Mesendoderm (in vitro differentiated cells): ENCODE measurements around the gene SRGAP1.

Source experiments
- DNase-seq: peaks from one replicate; pipeline ENCODE4 v3.0.0; 2013
- H2AK5ac ChIP-seq: 2 replicates; pipeline ENCODE4 v1.6.1; 2013; ENCODE audit warnings: low read length, inconsistent platforms
- H2BK120ac ChIP-seq: 2 replicates; pipeline ENCODE4 v1.6.1; 2013; ENCODE audit warnings: low read depth, mild to moderate bottlenecking, low read length, moderate library complexity, mixed read lengths
- H2BK15ac ChIP-seq: replicated peaks from 2 replicates; pipeline ENCODE4 v1.6.1; 2013; ENCODE audit warnings: low read depth, mild to moderate bottlenecking, moderate library complexity
- H2BK5ac ChIP-seq: 2 replicates; pipeline ENCODE4 v1.6.1; 2013; ENCODE audit warnings: low read length, inconsistent platforms
- H3K18ac ChIP-seq: 2 replicates; pipeline ENCODE4 v1.6.1; 2013; ENCODE audit warnings: mild to moderate bottlenecking, low read length, mixed read lengths
- H3K23ac ChIP-seq: one replicate; pipeline ENCODE4 v1.6.1; 2013; ENCODE audit warnings: low read length
- H3K27ac ChIP-seq: 2 replicates; pipeline ENCODE4 v1.5.1; 2013; ENCODE audit warnings: low read depth, mild to moderate bottlenecking, inconsistent platforms, low read length, moderate library complexity
- H3K27me3 ChIP-seq: 2 replicates; pipeline ENCODE4 v1.6.1; 2013; ENCODE audit warnings: low read length, control low read depth, mild to moderate bottlenecking, inconsistent platforms; ENCODE audit not compliant: insufficient read depth, poor library complexity
- H3K36me3 ChIP-seq: 2 replicates; pipeline ENCODE4 v1.6.1; 2013; ENCODE audit warnings: low read length, inconsistent platforms; ENCODE audit not compliant: control insufficient read depth, insufficient read depth
- H3K4ac ChIP-seq: one replicate; pipeline ENCODE4 v1.6.1; 2013; ENCODE audit warnings: low read depth, mild to moderate bottlenecking, low read length, moderate library complexity
- H3K4me1 ChIP-seq: 2 replicates; pipeline ENCODE4 v1.6.1; 2013; ENCODE audit warnings: low read depth, low read length, inconsistent platforms; ENCODE audit not compliant: control insufficient read depth
- H3K4me2 ChIP-seq: 2 replicates; pipeline ENCODE4 v1.6.1; 2013; ENCODE audit warnings: low read length
- H3K4me3 ChIP-seq: 2 replicates; pipeline ENCODE4 v1.5.1; 2013; ENCODE audit warnings: mild to moderate bottlenecking, low read length
- H3K56ac ChIP-seq: one replicate; pipeline ENCODE4 v1.6.1; 2013; ENCODE audit warnings: low read length
- H3K79me1 ChIP-seq: 2 replicates; pipeline ENCODE4 v1.6.1; 2013; ENCODE audit warnings: low read length, inconsistent platforms
- H3K79me2 ChIP-seq: 2 replicates; pipeline ENCODE4 v1.6.1; 2013; ENCODE audit warnings: mild to moderate bottlenecking, low read length; ENCODE audit not compliant: control insufficient read depth, insufficient read depth
- H3K9ac ChIP-seq: 2 replicates; pipeline ENCODE4 v1.6.1; 2013; ENCODE audit warnings: low read length, inconsistent platforms
- H4K5ac ChIP-seq: one replicate; pipeline ENCODE4 v1.6.1; 2013; ENCODE audit warnings: low read length
- H4K8ac ChIP-seq: one replicate; pipeline ENCODE4 v1.6.1; 2013; ENCODE audit warnings: low read depth, mild to moderate bottlenecking, control low read depth, low read length, moderate library complexity
- WGBS: extraction: QIAGEN DNeasy Blood & Tissue Kit; methylation state at CpG from one replicate; pipeline ENCODE4 v1.1.7; 2013; ENCODE audit warnings: low lambda C conversion rate, missing lambda C conversion rate; ENCODE audit not compliant: insufficient coverage; ENCODE audit errors: extremely low coverage; 5-methylcytosine and 5-hydroxymethylcytosine counted together

SRGAP1 gene

GRCh38 chr12:63918800-63919300 lies 74.3 kb downstream of the SRGAP1 start:
- Histone ChIP-seq H4K5ac (no peak overlapping the region), H2BK15ac (no peak overlapping the region), H3K18ac (no peak overlapping the region), H2BK120ac (no peak overlapping the region), H4K8ac (no peak overlapping the region), H2BK5ac (no peak overlapping the region), H3K4me3 (no peak overlapping the region), H3K4me1 (no peaks in the 10 kb centered on the region), H2AK5ac (no peak overlapping the region), H3K79me2 (no peaks in the 10 kb centered on the region), H3K4ac (no peak overlapping the region), H3K79me1 (no peaks in the 10 kb centered on the region), H3K27ac (no peak overlapping the region), H3K23ac (no peak overlapping the region), H3K9ac (no peak overlapping the region), H3K27me3 (no peaks in the 10 kb centered on the region), H3K36me3 (no peaks in the 10 kb centered on the region), H3K56ac (no peak overlapping the region), H3K4me2 (no peak overlapping the region)
- 100% methylated on average over 1 of the region's 6 CpGs for WGBS
- no peak for DNase-seq

- Histone ChIP-seq H2AK5ac (no peak overlapping the region), H4K8ac (no peak overlapping the region), H3K9ac (no peak overlapping the region), H3K18ac (no peak overlapping the region), H3K27ac (no peak overlapping the region), H2BK5ac (no peak overlapping the region), H3K4me2 (no peak overlapping the region), H3K56ac (no peak overlapping the region), H3K79me1 (no peaks in the 10 kb centered on the region), H2BK15ac (no peak overlapping the region), H3K4ac (no peak overlapping the region), H4K5ac (no peak overlapping the region), H3K27me3 (no peaks in the 10 kb centered on the region), H3K4me1 (no peaks in the 10 kb centered on the region), H2BK120ac (no peak overlapping the region), H3K23ac (no peak overlapping the region), H3K4me3 (no peak overlapping the region), H3K36me3 (no peaks in the 10 kb centered on the region), H3K79me2 (no peaks in the 10 kb centered on the region)
- no peak for DNase-seq
- no CpG with 5 or more reads among the region's 2 CpGs for WGBS
Observed at GRCh38 chr12:63919756-63920155, 75.3 kb downstream of the SRGAP1 start.

- Histone ChIP-seq H4K8ac (peak overlapping the region; percentile 5), H2BK15ac (no peak overlapping the region), H3K23ac (no peak overlapping the region), H3K4me3 (no peak overlapping the region), H2BK5ac (no peak overlapping the region), H2BK120ac (no peak overlapping the region), H3K4me1 (no peaks in the 10 kb centered on the region), H3K36me3 (no peaks in the 10 kb centered on the region), H4K5ac (no peak overlapping the region), H3K79me1 (no peaks in the 10 kb centered on the region), H3K79me2 (no peaks in the 10 kb centered on the region), H3K27ac (no peak overlapping the region), H3K18ac (no peak overlapping the region), H3K56ac (no peak overlapping the region), H2AK5ac (no peak overlapping the region), H3K27me3 (no peaks in the 10 kb centered on the region), H3K4ac (no peak overlapping the region), H3K4me2 (no peak overlapping the region), H3K9ac (no peak overlapping the region)
- DNase-seq = no peak
- no CpG with 5 or more reads among the region's 6 CpGs for whole genome bisulfite sequencing
Observed at GRCh38 chr12:63921157-63921556, 76.7 kb downstream of the SRGAP1 start.

- H2BK15ac ChIP-seq = no peak overlapping the region
- no CpG with 5 or more reads among the region's 1 CpG for WGBS
- H3K9ac ChIP-seq = no peak overlapping the region
- no peak overlapping the region for H4K5ac ChIP-seq
- no peaks in the 10 kb centered on the region for H3K79me2 ChIP-seq
- no peak overlapping the region for H2BK5ac ChIP-seq
- H3K18ac ChIP-seq = no peak overlapping the region
- no peaks in the 10 kb centered on the region for H3K36me3 ChIP-seq
- no peaks in the 10 kb centered on the region for H3K4me1 ChIP-seq
- H2BK120ac ChIP-seq = no peak overlapping the region
- no peak overlapping the region for H3K4me2 ChIP-seq
- DNase-seq = peak; percentile 91
- H3K79me1 ChIP-seq = no peaks in the 10 kb centered on the region
- no peak overlapping the region for H3K4ac ChIP-seq
- no peak overlapping the region for H2AK5ac ChIP-seq
- no peaks in the 10 kb centered on the region for H3K27me3 ChIP-seq
- no peak overlapping the region for H3K27ac ChIP-seq
- H3K56ac ChIP-seq = no peak overlapping the region
- H4K8ac ChIP-seq = no peak overlapping the region
- no peak overlapping the region for H3K4me3 ChIP-seq
- no peak overlapping the region for H3K23ac ChIP-seq
Observed at GRCh38 chr12:63922474-63922873, 78.0 kb downstream of the SRGAP1 start.

GRCh38 chr12:63924781-63925180 lies 80.3 kb downstream of the SRGAP1 start:
- Histone ChIP-seq H3K4me2 (no peak overlapping the region), H2BK15ac (no peak overlapping the region), H3K27ac (no peak overlapping the region), H2BK5ac (no peak overlapping the region), H4K8ac (no peak overlapping the region), H3K56ac (no peak overlapping the region), H2BK120ac (no peak overlapping the region), H3K4me1 (no peaks in the 10 kb centered on the region), H2AK5ac (no peak overlapping the region), H3K18ac (no peak overlapping the region), H4K5ac (no peak overlapping the region), H3K79me1 (no peaks in the 10 kb centered on the region), H3K4me3 (no peak overlapping the region), H3K23ac (no peak overlapping the region), H3K36me3 (no peaks in the 10 kb centered on the region), H3K4ac (no peak overlapping the region), H3K27me3 (no peaks in the 10 kb centered on the region), H3K9ac (no peak overlapping the region), H3K79me2 (no peaks in the 10 kb centered on the region)
- WGBS = no CpG with 5 or more reads among the region's 1 CpG
- DNase-seq = no peak

GRCh38 chr12:63927511-63927910 lies 83.0 kb downstream of the SRGAP1 start:
- Histone ChIP-seq H3K18ac (no peak overlapping the region), H2BK120ac (no peak overlapping the region), H3K27ac (no peak overlapping the region), H3K36me3 (no peaks in the 10 kb centered on the region), H3K23ac (no peak overlapping the region), H2BK15ac (no peak overlapping the region), H3K4me1 (no peaks in the 10 kb centered on the region), H4K5ac (no peak overlapping the region), H3K56ac (no peak overlapping the region), H3K4ac (no peak overlapping the region), H2AK5ac (no peak overlapping the region), H2BK5ac (no peak overlapping the region), H3K27me3 (no peaks in the 10 kb centered on the region), H3K4me3 (no peak overlapping the region), H3K9ac (no peak overlapping the region), H4K8ac (no peak overlapping the region), H3K79me1 (no peaks in the 10 kb centered on the region), H3K4me2 (no peak overlapping the region), H3K79me2 (no peaks in the 10 kb centered on the region)
- DNase-seq = no peak
- no CpG with 5 or more reads among the region's 2 CpGs for WGBS
